Caki2 (cell line): Measurements from ENCODE around the gene RPS15A. TPM values are rescaled to one million over a fixed set of nuclear protein-coding genes. Genes with fewer than 3 reads are reported as not detected.
A peak's percentile ranks its signal among the peaks of the same experiment; 100 is the strongest.
"Not testable (repeated sequence)": the region's sequence is repeated elsewhere in the genome, so short reads cannot be mapped to it uniquely, and the experiment has no call there.

Experiments
- DNase-seq: peaks from one replicate; pipeline ENCODE4 v3.0.0-alpha.2; 2015; ENCODE audit warnings: low read depth
- in situ Hi-C: cut with HindIII; loops from 2 replicates; pipeline ENCODE4 v1.10.0; 2016; ENCODE audit warnings: low sequenced_read_pairs, low pct_unique_long_range_greater_than_20kb, mixed read lengths
- total RNA-seq: library from RNA; depleted of rRNA; stranded (reverse); fragments of >200 nt; shearing (Covaris generic); gene quantifications from 2 replicates; pipeline ENCODE4 v1.2.3, GENCODE V29; 2014; ENCODE audit warnings: low replicate concordance

Gene RPS15A
- total RNA-seq, 1 experiment from 2014 or later, result 1,578 TPM

DNA sequence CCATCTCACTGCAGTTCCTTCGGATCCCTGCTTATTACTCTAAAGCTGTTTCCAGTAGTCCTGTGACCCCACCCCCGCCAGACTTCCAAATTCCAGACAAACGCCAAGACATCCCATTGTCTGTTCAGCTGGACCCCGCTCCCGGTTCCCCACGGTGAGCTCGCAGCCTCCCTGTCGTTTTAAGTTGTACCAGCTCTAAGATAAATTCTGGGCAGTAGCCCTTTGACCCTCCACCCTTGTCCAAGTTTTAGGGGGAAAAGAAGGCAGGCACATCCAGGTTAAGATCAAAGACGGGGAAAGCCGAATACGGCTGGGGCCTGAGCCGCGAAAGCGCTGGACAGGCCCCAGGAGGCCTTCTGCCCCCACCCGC lies 10.6 kb upstream of the RPS15A start:
- in situ Hi-C loops, result loop anchor here (10.0 kb wide), 1 partner anchor 174 kb away; no protein-coding TSS in a partner anchor
- no peak for DNase-seq

DNA sequence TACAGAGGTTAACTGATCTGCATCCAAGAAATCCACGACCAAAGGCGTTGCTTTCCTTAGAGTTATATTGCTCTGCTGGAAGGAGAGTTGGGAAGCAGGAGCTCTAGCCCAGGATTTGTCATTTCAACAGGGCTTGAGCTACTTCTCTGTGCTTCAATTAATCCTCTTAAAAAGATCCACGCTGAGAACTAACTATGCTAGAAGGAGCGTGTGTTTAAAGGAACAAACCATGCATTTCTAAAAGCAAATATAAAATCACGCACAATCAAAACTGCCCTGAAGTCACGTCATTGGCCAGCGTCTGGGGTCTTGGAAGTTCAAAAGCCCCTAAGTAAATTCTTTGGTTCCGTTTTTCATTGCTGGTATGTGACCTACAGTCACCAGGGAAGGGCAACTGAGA lies 10.2 kb upstream of the RPS15A start:
- in situ Hi-C loops, result loop anchor here (10.0 kb wide), 1 partner anchor 175 kb away; no protein-coding TSS in a partner anchor

DNA sequence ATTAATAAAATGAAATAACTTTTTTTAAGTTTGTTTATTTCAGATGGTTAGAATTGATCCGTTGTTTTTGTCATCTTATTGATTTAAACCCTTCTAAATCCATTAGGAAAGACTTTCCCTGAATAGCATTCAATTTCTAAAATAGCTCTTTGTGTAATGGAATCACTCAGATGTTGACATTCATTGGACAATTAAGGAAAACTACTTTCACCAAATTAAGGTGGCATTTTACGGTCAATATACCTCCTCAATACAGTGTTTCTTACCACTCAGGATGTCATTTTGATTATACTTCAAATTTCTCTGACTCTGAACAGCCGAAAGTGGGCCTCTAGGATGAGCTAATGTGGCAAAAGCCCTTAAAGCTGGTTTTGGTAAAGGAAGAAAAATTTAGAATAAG lies 9.4 kb upstream of the RPS15A start:
- in situ Hi-C loops, result no loop called here
- DNase-seq, result no peak

More for the DNA sequence above, 10.2 kb upstream of the RPS15A start:
- no peak for DNase-seq

DNA sequence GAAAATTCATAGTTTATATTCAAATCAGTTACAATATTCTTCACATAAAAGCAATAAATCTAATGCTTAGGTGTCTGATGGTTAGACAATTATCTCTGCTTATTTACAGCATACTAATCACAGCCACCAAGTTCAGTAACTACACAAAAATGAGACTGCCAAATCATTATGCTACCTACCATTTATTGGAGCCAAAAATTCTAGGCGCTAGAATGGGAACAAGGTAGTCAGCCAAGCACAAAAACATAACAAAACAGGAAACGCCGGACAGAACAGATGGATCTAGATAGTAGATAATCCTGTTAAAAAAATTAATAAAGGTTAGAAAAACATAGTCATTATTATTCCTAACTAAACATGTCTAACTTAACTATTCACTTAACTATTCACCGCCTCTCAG lies 7.6 kb upstream of the RPS15A start:
- DNase-seq, result no peak
- in situ Hi-C loops, result no loop called here

DNA sequence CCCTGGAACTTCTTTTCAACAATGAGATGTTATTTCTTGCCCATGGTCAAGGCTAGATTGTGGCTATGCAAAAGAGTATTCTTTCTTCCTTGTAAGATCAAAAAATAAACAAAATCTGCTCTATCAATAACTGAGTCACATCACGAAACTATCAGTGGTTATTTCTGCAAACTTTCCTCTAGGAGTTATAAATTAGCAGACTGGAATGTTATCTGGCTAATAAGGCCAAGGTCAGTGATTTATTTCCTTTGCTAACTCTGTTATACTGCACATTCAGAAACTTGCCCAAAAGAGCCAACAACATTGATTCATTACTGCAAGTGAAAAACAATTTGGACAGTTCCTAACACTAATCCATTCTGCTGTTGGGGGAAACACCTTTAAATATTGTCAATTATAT lies 6.2 kb upstream of the RPS15A start:
- no peak for DNase-seq

DNA sequence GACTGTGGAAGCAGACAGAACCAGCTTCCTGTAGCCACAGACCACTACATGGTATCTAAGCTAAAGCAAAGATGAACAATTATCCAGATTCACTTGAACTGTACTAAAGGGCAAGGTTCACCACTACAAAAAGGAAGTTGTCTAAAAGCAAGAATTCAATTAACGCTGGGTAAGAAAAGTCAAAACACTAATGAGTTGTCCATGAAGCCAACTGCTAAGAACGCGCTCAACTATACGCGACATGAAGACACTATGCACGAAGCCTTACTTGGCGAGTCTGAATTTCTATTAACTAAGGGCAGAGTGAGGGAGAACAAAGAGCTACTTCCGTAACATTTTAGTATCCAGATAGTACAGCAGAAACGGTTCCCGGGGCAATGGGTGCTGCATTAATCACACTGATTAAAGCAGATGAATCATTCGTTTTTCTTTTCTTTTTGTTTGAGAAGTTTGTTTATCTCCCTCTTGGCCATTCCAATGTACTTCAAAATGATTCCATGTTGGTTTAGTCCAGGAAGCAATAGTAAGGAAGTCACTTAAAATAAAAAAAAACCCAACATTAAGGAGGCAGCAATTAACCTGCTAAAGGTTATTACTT lies 2.8 kb upstream of the RPS15A start:
- in situ Hi-C loops, result no loop called here

More for the DNA sequence above, 6.2 kb upstream of the RPS15A start:
- in situ Hi-C loops, result no loop called here

DNA sequence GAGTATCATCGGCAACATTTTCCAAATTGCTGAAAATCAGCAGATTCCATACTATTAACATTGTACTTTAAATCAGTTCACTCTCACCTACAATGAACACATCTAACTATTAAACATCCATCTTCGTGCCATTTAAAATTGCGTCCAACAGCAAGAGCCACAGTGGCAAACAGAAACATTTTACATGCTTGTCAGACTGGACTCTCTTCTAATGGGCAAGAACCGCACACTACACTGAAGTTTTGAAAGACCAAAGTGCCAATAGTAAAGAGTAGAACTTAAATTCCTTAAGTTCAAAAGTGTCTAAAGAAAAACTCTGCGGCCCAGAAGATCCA lies 652 bp downstream of the RPS15A start:
- in situ Hi-C loops, result no loop called here

More for the DNA sequence above, 2.8 kb upstream of the RPS15A start:
- peak; percentile 59 for DNase-seq

DNA sequence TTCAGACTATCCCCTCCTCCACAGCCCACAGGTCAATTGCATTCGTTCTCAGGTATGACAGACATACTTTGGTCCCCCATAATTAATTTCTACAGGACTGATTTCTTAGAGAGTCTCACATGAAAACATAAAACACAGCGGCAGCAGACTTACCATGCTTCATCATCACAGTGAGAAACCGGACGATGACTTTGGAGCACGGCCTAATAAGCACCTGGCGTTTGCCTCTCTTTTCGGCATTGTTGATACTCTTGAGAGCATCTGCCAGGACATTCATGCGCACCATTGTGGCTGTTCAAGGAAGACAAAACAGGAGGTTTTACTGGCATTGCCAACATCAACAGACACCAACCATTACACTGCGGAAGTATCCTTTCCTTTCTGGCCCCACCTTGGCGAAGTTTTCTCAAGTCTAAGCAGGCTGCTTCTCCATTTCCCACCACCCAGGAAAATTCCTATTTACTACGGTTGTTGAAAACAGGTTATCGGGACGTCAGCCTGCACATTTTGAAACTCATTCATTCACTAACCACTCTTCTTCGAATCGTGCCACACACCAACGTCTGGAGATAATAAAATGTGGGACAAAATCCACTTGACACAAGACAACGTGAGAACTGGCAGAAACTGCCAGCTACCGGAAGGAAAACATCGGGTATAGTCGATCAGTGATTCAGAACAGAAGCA lies 1.2 kb downstream of the RPS15A start:
- DNase-seq, result no peak
- in situ Hi-C loops, result no loop called here

More for the DNA sequence above, 652 bp downstream of the RPS15A start:
- no peak for DNase-seq

DNA sequence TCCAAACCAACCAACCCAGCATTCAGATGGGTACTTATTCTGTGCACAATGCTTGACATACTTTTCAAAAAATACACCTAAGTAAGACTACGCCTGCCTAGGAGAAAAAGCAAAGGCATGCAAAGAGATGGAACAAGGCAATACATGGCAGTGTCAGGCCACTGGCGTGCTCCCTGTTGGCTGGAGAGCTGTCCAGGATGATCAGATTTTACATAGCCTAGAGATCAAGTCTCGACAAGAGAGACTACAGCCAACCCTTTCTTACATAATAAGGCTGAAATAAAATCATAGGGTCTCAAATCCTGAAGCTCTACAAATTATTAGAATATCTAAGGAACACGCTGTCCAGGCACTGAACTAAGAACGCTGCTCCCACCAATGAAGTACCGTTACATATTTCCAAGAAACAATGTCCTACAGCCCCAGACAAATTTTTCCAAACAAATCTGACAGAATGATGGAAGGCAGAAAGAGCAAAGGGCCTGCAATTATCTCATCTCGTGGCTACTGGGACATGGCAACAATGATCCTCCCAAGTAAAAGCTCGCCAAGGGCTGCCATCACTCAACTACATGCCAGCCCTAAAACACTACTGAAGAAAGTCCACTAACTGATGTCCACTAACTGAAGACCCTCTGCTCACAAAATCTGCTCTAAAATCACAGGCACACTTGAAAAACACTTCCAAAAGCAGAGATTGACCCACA lies 5.1 kb downstream of the RPS15A start:
- no peak for DNase-seq
- in situ Hi-C loops, result no loop called here

DNA sequence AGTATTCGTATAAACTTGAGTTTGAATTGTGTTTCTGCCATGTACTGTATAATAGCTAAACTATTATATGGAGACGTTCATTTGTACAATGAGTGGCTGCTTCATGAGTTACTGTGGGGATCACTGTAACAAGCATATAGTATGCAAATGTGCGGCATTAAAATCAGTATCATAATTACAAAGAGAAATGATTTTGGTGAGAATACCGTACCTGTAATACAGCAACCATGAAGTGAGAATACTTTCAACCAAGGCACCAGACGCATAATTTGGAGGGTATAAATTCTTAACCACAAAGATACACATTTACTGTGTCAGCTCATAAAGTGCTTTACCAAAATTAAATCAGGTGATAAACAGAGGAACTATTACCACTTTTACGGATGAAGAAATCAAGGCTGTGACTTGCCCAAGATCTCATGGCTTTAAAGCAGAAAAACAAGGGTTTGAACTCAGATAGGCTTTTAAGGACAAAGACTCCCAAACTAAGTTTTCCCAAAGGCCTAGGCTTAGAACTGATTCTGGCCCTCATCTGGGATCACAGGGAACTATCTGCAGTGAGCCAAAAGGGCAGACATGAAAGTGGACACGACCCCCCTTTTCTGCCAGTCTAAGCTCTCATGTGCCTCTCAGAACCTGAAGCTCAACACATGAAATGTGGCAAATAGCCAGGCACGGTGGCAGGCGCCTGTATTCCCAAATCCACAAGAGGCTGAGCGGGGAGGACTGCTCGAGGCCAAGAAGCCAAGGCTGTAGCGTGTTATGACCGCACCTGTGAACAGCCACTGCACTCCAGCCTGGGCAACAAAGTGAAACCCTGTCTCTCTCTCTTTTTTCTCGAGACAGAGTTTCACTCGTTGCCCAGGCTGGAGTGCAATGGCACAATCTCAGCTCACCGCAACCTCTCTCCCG lies 6.4 kb downstream of the RPS15A start:
- in situ Hi-C loops, result no loop called here
- DNase-seq, result no peak

DNA sequence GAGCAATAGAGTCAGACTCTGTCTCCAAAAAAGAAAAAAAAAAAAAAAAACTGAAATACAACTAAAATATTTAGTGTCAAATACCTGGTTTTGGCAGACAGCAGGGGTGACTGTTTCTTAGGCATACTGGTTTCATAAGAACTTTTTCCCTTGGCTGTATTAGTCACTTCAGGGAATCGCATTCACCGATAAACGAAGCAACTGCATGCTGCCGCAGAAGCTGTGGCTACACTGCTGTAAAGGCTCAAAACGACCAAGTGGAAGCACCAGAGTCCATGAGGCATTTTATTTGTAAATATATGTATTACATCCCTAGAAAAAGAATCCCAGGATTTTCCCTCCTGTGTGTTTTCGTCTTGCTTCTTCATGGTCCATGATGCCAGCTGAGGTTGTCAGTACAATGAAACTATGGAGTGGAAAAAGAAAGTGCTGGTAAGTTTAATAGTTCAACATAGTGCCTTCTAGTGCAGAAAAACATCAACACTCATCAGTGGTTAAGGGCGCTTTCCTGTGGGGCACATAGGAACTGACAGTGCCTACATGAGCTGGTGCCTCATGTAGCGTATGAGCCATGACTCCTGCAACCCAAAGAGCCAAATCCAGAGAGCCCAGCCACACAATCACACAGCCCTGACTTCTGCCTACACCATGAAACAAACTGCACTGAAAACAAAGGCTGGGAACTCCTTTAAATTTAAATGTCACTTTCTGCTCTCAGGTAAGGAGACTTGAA lies 7.3 kb downstream of the RPS15A start:
- in situ Hi-C loops, result no loop called here
- no peak for DNase-seq

DNA sequence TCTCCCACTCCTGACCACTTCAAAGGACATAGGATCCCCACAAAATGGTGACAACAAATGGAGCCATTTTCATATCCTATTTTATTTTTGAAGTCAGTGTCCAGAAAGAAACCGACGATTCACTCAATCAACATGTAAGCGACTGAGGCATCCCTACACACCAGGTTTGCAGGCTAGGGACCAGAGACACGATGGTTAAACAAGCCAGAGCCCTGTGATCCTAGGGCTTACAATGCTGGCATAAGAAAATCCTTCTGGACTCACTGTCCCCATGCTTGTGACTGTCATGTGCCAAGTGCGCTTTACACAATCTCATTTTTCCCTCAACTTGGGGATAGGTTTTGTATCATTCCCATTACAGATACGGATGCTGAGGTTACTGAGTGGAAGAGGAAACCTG lies 8.9 kb downstream of the RPS15A start:
- in situ Hi-C loops, DNase-seq: not testable (repeated sequence)

DNA sequence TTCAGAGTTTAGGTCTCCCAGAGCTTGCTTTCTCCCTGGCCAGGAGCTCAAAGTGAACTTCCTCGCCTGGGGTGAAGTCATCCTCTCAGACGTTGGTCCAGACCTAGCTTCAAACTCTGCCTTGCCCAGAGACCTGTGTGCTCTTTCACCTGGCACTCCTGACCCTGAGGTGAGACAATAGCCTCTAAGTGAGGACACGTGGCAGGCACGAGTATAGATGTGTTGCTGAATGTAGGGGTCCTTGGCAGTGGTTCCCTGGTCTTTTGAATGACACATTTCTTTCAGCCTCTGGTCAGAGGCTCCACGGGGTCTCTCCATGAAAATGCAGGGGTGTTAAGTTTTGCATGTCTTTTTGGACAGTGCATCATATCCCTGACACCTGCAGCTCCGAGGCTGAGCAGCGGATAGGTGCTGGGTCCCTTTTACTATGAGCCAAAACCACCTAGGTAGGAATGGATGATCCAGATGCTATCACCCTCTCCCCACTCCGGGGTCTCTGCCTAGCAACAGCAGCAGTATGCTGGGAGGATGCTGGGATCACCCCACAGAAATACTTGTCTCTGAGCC lies 9.6 kb downstream of the RPS15A start:
- in situ Hi-C loops, DNase-seq: not testable (repeated sequence)

DNA sequence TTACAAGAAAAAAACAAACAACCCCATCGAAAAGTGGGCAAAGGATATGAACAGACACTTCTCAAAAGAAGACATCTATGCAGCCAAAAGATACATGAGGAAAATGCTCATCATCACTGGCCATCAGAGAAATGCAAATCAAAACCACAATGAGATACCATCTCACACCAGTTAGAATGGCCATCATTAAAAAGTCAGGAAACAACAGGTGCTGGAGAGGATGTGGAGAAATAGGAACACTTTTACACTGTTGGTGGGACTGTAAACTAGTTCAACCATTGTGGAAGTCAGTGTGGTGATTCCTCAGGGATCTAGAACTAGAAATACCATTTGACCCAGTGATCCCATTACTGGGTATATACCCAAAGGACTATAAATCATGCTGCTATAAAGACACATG lies 12.5 kb downstream of the RPS15A start:
- DNase-seq, in situ Hi-C loops: not testable (repeated sequence)

DNA sequence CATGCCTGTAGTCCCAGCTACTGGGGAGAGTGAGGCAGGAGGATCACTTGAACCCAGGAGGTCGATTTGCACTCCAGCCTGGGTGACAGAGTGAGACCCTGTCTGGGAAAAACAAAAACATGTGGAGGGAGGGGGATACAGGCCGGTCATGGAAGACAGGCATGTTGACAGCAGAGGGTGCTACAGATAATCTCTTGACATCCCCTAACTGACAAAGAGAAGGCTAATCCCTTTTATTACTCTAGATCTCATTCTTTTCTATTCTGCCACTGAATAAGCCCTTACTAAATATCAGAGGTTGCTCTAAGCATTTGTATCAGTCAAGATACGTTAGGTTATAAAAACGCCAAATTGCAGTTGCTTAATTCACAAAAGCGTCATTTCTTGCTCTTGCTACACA lies 13.8 kb downstream of the RPS15A start:
- DNase-seq, in situ Hi-C loops: not testable (repeated sequence)

DNA sequence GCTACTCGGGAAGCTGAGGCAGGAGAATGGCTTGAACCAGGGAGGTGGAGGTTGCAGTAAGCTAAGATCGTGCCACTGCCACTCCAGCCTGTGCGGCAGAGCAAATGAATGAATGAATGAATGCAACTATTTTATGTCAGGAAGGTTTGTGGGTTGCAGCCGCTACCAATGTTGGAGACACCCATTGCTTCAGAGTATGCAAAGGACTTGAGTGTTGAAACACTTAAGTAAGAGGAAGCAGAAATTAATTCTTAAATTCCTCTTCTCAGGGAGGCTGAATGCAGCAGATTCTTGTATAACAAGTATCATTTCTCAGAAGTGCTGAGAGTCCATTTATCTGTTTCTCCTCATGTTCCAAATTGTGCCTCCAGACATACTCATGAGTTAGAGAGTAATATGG lies 15.5 kb downstream of the RPS15A start:
- in situ Hi-C loops, DNase-seq: not testable (repeated sequence)

DNA sequence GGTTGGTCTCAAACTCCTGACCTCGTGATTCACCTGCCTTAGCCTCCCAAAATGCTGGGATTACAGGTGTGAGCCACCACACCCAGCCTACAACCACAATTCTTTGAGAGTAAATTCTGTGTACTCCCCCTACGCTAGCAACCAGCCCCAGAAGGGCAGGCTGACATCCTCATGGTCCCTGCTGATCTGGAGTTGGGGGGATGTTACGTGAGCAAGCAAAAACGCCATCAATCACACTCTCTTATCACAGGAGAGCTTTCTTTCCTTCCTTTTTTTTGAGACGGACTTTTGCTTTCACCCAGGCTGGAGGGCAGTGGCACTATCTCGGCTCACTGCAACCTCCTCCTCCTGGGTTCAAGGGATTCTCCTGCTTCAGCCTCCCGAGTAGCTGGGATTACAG lies 18.0 kb downstream of the RPS15A start:
- in situ Hi-C loops, DNase-seq: not testable (repeated sequence)
